ENCODE data around the gene OR9A2.

- no peak for TF ChIP-seq CTCF (IDR thresholded peaks at IDR 0.05)
- TF ChIP-seq ZFX (IDR thresholded peaks at IDR 0.05; ENCODE audit: borderline replicate concordance) = no peak
These were observed 47.2 kb upstream of the OR9A2 start for GRCh38 chr7:143074141-143074540.
